Measurements from ENCODE around the gene SPOP. TPM values are rescaled to one million over a fixed set of nuclear protein-coding genes. Genes with fewer than 3 reads are reported as not detected.

Gene SPOP
- total RNA-seq, 1 donor from 2014 or later = 87.3 TPM

- ATAC-seq (no peak), DNase-seq (no peak)
- TF ChIP-seq CTCF (IDR thresholded peaks at IDR 0.05) = no peak
- intact Hi-C loops (cut with DNase I) = no loop called here
- peaks cover 20% of the 10 kb centered on the region for H3K4me1 ChIP-seq
- no peak overlapping the region for H3K4me3 ChIP-seq
- peaks cover 94% of the 10 kb centered on the region for H3K36me3 ChIP-seq
- no peaks in the 10 kb centered on the region for H3K27me3 ChIP-seq
- no peaks in the 10 kb centered on the region for H3K9me3 ChIP-seq
- H3K27ac ChIP-seq = no peak overlapping the region
Measured at GRCh38 chr17:49600949-49601348, 76.9 kb downstream of the SPOP start.

GRCh38 chr17:49598918-49599317 lies 79.0 kb downstream of the SPOP start:
- no peaks in the 10 kb centered on the region for H3K27me3 ChIP-seq
- intact Hi-C loops (cut with DNase I) = no loop called here
- DNase-seq (no peak), ATAC-seq (no peak)
- H3K9me3 ChIP-seq = no peaks in the 10 kb centered on the region
- H3K4me3 ChIP-seq = no peak overlapping the region
- H3K27ac ChIP-seq = peak overlapping the region; percentile 25
- peaks cover 20% of the 10 kb centered on the region for H3K4me1 ChIP-seq
- H3K36me3 ChIP-seq = peaks cover 86% of the 10 kb centered on the region
- no peak for TF ChIP-seq CTCF (IDR thresholded peaks at IDR 0.05)

- Histone ChIP-seq H3K27ac (peak overlapping the region; percentile 25), H3K27me3 (no peaks in the 10 kb centered on the region), H3K36me3 (peaks cover 86% of the 10 kb centered on the region), H3K4me3 (no peak overlapping the region), H3K9me3 (no peaks in the 10 kb centered on the region), H3K4me1 (peaks cover 20% of the 10 kb centered on the region)
- ATAC-seq = no peak
- DNase-seq = no peak
- TF ChIP-seq CTCF (IDR thresholded peaks at IDR 0.05) = no peak
- intact Hi-C loops (cut with DNase I) = no loop called here
Measured at GRCh38 chr17:49597928-49598655, 79.8 kb downstream of the SPOP start.

- no peak for ATAC-seq
- Histone ChIP-seq H3K27me3 (no peaks in the 10 kb centered on the region), H3K4me1 (peaks cover 15% of the 10 kb centered on the region), H3K9me3 (no peaks in the 10 kb centered on the region), H3K36me3 (peaks cover 88% of the 10 kb centered on the region), H3K27ac (peak overlapping the region; percentile 25), H3K4me3 (no peak overlapping the region)
- intact Hi-C loops (cut with DNase I) = no loop called here
- no peak for DNase-seq
- TF ChIP-seq CTCF (IDR thresholded peaks at IDR 0.05) = no peak
Measured at GRCh38 chr17:49597436-49597835, 80.5 kb downstream of the SPOP start.

- Histone ChIP-seq H3K27me3 (no peaks in the 10 kb centered on the region), H3K4me1 (peaks cover 15% of the 10 kb centered on the region), H3K4me3 (no peak overlapping the region), H3K27ac (peak overlapping the region; percentile 25), H3K36me3 (peaks cover 84% of the 10 kb centered on the region), H3K9me3 (no peaks in the 10 kb centered on the region)
- no peak for ATAC-seq
- DNase-seq = no peak
- intact Hi-C loops (cut with DNase I) = no loop called here
- TF ChIP-seq CTCF (IDR thresholded peaks at IDR 0.05) = no peak
Measured at GRCh38 chr17:49596613-49597244, 81.2 kb downstream of the SPOP start.
